ENCODE results near the gene DAB2.

The DAB2 gene

GRCh38 chr5:39381376-39381775 is 43.4 kb downstream of the DAB2 start:
- DNase-seq (ENCODE audit: low read depth): no peak

GRCh38 chr5:39379693-39380092 is 45.1 kb downstream of the DAB2 start:
- no peak for DNase-seq (ENCODE audit: low read depth)

DNA sequence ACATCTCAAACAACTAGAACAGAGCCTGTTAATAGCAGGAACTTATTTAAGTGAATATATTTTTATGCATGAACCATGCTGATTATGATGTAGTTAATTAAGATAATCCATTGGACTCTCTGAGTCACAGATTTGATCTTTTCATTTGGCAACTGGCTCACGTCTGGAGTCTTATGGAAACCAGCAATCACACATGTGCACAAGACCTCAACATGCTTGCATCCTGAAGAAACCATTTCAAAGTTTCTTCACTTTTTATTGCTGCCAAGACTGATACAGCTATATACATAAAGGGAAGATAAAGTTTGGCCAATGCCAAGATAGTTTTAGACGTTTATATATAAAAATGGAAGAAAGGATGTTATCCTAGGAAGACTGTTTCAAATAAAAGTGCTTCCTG is 47.2 kb downstream of the DAB2 start:
- DNase-seq (ENCODE audit: low read depth): no peak

DNA sequence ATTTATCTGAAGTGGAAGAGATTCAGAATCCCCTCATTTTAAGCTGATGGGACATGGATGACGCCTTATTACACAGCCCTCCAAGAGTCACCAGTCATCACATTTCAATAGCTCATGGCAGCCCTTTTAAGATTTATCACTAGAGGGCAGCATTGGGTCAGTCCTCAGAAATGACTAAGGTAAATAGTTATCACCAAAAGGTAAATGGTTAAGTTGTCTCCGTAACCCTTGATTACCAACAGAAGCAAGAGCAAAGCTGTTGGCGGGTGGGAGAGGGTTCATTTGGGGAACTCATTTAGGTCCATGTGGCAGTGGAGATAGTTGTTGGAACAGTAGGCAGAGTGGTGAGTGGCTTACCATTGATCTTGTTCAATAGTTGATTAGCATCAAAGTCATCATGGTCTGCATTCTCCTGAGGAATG is 48.5 kb downstream of the DAB2 start:
- DNase-seq (ENCODE audit: low read depth): no peak

DNA sequence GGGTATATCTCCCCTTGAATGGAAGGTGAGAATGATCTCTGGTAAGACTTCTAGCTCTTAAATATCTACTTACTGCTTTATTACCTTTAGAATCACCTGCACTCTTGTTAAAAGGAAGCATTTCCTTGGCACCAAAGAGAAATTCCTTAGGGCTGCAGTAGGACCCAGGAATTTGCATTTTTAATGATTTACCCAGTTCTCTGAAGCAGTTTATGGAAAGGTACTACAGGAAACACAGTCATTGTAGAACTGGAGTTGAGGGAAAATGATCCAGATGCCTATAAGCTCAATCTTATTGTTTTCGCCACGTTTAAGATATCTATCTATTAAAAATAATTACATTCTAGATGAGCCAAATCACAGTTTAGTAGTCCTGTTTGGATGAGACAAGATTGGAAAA is 51.0 kb downstream of the DAB2 start:
- DNase-seq (ENCODE audit: low read depth): no peak

DNA sequence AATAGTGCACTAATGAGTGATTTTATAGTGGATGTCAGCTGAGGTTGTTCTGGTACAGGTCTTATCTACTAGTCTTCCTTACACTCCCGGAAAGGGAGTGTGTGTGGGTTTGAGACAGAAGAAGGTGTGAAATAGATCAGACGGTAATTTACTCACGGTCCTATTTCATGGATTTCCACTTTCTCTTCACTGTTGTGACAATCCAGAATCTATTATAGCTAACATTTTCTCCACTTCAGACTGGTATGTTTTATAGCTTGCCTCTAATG is 53.5 kb downstream of the DAB2 start:
- no peak for DNase-seq (ENCODE audit: low read depth)

GRCh38 chr5:39370555-39371366 is 54.0 kb downstream of the DAB2 start:
- DNase-seq (ENCODE audit: low read depth): no peak

DNA sequence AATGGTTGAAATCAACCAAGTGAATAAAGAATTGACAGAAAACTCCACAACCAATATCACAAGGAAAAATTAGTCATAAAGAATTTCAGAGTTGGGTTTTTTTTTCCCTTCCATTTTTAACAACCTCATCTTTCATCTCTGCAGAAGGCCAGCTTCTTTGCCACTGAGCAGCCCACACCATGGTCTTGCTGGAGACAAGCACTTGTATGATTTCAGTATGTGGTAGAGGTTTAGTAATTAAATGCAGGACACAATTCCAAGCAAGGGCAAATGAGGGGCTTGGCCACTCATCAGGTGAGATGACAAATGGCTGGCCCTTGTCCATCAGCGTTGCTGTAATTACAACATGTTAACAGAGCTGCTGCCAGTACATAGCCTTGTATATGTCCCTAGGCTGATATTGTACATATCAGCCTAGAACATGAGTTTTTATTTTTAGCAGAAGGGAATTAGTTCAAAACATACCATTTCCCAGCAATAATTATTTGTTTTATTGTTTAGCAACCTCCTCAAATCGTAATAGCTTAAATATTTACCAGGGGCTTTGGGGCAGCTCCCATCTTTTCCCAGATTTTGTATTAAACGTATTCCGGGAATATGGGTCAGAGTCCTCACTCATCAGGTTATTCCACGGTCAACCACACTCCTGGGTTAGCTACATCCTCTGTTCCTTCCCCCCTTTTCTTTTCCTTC is 55.5 kb downstream of the DAB2 start:
- DNase-seq (ENCODE audit: low read depth): no peak

DNA sequence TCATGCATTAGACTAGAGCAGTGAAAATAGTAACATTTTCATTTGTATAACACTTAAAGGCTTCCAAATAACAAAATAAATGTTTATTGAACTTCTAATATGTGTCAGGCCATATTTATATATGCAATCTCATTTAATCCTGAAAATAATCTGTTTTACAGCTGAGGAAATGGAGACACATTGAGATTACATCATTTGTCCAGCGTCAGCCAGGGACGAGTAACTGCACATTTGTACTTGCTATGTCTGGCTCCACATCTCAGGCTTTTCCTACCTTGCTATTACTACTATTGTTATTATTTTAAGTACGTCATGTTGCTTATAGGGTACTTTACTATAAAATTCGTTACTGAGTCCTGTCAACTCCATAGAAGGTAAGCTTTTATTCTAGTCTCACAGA is 56.7 kb downstream of the DAB2 start:
- no peak for DNase-seq (ENCODE audit: low read depth)

GRCh38 chr5:39367711-39368110 is 57.1 kb downstream of the DAB2 start:
- DNase-seq (ENCODE audit: low read depth): no peak

DNA sequence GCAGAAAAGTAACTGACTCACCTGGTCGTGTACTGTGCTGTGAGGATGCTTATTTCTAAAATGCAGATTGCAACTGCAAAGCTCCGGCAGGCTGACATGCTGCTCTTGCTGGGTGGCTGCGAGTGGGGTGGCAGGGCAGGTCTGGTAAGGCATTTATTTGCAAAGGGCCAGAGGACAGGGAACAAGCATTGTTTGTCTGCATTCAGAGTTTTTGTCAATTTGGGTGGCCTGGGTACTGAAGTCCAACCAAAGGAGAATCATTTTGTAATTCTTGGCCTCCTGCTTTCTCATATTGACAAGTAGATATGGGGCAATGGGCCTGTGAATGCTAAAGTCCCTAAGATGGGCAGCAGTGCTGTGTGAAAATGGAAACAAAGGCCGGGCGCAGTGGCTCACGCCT is 60.4 kb downstream of the DAB2 start, which contains the start of gene C9:
TSS of gene C9 (minus strand) at position 129 of the 400 bp plus-strand sequence. CDS start at position 98, 31 bp downstream.
- DNase-seq (ENCODE audit: low read depth): no peak

DNA sequence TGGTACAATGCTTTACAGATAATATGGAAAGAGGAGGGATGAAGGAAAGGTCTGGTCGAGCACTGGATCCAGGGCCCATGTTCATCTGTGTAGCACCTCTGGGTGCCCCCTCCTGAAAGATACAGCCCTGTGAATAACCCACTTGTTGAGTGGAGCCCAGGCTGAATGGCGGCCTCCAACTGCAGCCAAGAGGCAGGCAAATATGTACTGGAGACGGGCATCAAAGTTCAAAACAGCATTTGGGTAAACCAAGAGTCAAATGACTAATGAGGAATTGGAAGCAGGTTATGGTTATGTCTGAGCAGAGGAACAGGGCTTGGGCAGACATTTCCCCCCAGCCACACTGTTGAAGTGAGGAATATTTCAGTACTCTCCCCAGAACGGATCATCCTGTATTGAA is 61.6 kb downstream of the DAB2 start:
- no peak for DNase-seq (ENCODE audit: low read depth)

- DNase-seq (ENCODE audit: low read depth): no peak
Observed at GRCh38 chr5:39362646-39363045, 62.1 kb downstream of the DAB2 start.

GRCh38 chr5:39361306-39361705 is 63.5 kb downstream of the DAB2 start:
- no peak for DNase-seq (ENCODE audit: low read depth)

DNA sequence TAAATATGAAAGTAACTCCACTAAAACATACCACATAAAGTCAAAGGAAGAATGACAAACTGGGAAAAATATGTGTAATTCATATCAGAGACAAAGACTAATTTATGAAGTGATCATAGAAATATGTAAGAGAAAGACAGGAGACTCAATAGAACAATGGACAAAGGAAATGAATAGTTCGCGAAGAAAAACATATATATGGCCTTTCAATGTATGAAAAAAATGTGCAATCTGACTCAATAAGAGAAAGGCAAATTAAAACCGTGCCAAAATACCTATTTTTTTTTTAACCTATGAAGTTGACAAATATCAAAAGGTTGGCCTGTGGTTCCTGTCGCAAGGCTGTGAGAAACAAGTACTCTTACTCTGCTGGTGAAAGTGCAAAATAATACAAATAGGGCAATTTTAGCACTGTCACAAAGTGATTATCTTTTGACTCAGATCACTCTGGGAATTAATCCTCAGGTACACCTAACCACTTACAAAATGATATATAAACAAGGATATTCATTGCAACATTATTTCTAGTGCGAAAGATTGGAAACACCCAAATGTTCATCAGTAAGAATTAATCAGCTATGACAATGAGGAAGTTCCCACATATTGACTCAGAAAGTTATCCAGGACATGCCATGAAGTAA is 64.2 kb downstream of the DAB2 start:
- DNase-seq (ENCODE audit: low read depth): no peak

DNA sequence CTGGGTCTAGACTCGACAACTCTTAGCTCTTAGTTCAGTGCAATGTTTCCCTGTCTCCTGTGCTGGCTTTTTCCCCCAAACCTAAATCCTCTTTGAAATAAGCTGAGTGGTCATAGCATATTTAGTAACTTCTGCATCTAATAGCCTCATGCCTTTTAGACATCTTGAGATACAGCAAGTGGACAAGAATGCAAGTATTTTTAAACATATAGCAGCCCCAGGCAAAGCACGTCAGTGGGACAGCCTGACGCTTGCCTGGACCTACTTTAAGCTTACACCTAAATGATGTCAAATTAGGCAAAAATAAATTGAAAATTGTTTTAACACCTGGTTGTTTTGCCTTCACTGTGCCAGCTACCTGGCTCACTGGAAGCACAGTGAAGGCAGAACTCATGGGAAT is 68.5 kb downstream of the DAB2 start:
- DNase-seq (ENCODE audit: low read depth): no peak

GRCh38 chr5:39355324-39355723 is 69.5 kb downstream of the DAB2 start:
- no peak for DNase-seq (ENCODE audit: low read depth)

DNA sequence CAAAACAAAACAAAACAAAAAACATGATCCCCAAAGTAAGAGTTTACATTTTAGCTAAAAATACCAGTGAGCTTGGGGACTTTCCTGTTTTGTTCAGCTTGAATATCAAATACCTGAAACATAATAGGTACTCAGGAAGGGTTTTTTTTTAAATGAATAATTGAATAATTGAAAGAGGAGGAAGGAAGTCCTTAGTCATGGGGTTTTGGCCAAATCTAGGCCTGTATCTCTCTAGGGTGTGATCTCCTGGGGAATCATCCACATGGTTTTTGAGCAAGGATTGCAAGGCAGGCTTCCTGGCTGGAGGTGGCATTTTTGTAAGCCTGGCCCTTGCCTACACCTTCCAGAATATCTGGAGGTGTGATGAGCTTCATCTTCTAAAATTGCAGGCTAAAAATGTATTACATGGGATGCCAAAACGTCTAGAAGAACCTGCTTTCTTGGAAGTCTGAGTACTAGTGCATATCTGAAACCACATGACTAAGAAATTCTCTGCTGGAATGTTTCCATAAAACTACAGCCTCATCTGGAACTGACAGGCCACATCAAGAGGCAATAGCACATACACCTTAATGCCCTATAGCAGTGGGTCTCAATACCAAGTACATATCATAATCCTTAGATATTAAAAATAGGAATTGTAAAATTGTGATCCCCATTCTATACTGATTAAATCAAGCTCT is 70.9 kb downstream of the DAB2 start:
- no peak for DNase-seq (ENCODE audit: low read depth)

- DNase-seq (ENCODE audit: low read depth): no peak
Observed at GRCh38 chr5:39352951-39353350, 71.8 kb downstream of the DAB2 start.

GRCh38 chr5:39352170-39352569 is 72.6 kb downstream of the DAB2 start:
- DNase-seq (ENCODE audit: low read depth): no peak

DNA sequence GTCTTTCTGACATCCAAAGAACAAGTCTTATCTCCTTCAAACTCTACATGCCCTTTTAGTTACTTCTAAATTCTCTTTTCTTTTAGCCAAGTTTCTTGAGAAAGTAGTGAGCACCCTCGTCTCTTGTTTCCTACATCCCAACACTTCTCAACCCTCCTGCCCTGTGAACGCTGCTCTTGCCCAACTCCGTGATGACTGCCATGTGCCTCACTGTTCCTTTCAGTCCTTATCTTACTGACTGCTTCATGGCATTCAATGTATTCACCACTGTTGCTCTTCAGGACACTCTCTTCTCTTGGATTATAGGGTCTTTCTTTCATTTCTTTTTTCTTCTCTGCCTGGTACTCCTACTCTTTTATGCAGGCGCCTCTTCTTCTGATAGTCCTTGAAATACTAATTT is 75.3 kb downstream of the DAB2 start:
- no peak for DNase-seq (ENCODE audit: low read depth)

GRCh38 chr5:39342460-39342859 is 82.3 kb downstream of the DAB2 start:
- DNase-seq (ENCODE audit: low read depth): no peak

DNA sequence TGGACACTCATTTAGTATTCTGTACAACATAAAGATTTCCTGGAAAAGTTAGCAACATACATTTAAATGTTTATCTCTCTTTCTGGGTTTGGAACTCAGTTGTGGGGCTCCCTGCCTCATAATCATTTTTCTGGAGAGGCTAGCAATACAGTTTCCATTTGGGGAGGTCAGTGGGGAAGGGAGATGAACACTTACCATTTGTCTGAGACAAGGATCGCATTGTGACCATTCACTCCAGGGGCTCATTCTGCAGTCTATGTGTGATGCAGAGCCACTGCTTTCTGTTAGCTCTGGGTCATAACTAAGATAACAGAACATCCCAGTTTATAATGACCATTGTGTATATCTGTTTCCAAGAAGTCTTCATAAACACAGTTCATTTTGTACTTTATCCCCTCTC is 82.9 kb downstream of the DAB2 start:
- DNase-seq (ENCODE audit: low read depth): no peak
